AG04449 (cell line): ENCODE data around the gene FBXL5.

Experiments
- CTCF ChIA-PET: fragments of 350-600 bp; formaldehyde crosslinking; extraction: SDS; loops from one replicate; lab custom pipeline; 2021; ENCODE audit warnings: antibody characterized with exemption; lab: Yijun Ruan, JAX
- POLR2A ChIA-PET: fragments of 400-600, 350-600 bp; formaldehyde crosslinking; extraction: SDS; loops from one replicate; lab custom pipeline; 2020; ENCODE audit warnings: antibody characterized with exemption, inconsistent platforms; lab: Yijun Ruan, JAX
- DNase-seq: peaks from one replicate; pipeline ENCODE4 v3.0.0-alpha.2; 2010; ENCODE audit warnings: low read depth, low spot score
- H3K4me3 ChIP-seq: 2 replicates; pipeline ENCODE4 v1.5.1; 2011; ENCODE audit warnings: low read depth, mild to moderate bottlenecking, control low read depth, low read length
- TF ChIP-seq, protein P1 (sequence below): IDR thresholded peaks from one replicate; pipeline ENCODE4 v1.5.1; 2011; ENCODE audit warnings: mild to moderate bottlenecking, moderate library complexity, low read length, control low read depth, inconsistent platforms; ENCODE audit not compliant: insufficient read depth; ENCODE audit errors: missing control alignments

The FBXL5 gene

DNA sequence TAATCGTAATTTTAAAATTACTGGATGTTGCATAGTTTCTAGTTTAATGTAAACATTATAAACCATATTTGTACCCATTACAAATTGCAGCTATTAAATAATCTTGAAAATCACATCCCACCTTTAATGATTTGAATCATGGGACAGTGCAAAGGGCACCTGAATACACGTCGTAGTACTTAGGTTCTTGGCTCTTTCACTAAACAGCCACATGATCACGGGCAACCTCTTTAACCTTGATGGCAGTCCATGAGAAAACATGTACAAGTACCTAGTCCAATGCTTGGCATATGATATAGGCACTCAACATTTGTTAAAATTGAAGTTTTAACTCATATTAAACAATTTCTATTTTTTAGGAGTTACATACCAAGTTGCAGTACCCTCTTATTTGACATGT lies 11.8 kb upstream of the FBXL5 start:
- CTCF ChIA-PET, result interaction anchor here (0.5 to 1.2 kb wide), 2 partner anchors 11 to 63 kb away, joined by 3 read pairs; no protein-coding TSS in a partner anchor
- POLR2A ChIA-PET, result no interaction called here
- H3K4me3 ChIP-seq, result no peak overlapping the region
- no peak for DNase-seq
- TF ChIP-seq, protein P1, sequence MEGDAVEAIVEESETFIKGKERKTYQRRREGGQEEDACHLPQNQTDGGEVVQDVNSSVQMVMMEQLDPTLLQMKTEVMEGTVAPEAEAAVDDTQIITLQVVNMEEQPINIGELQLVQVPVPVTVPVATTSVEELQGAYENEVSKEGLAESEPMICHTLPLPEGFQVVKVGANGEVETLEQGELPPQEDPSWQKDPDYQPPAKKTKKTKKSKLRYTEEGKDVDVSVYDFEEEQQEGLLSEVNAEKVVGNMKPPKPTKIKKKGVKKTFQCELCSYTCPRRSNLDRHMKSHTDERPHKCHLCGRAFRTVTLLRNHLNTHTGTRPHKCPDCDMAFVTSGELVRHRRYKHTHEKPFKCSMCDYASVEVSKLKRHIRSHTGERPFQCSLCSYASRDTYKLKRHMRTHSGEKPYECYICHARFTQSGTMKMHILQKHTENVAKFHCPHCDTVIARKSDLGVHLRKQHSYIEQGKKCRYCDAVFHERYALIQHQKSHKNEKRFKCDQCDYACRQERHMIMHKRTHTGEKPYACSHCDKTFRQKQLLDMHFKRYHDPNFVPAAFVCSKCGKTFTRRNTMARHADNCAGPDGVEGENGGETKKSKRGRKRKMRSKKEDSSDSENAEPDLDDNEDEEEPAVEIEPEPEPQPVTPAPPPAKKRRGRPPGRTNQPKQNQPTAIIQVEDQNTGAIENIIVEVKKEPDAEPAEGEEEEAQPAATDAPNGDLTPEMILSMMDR, result no peak

GRCh38 chr4:15665753-15666365 lies 10.7 kb upstream of the FBXL5 start:
- no peak for DNase-seq
- ChIA-PET POLR2A (no interaction called here), CTCF (interaction anchor here (1.6 kb wide), 1 partner anchor 8 kb away, joined by 4 read pairs; no protein-coding TSS in a partner anchor)
- TF ChIP-seq, protein P1, result no peak
- no peak overlapping the region for H3K4me3 ChIP-seq

DNA sequence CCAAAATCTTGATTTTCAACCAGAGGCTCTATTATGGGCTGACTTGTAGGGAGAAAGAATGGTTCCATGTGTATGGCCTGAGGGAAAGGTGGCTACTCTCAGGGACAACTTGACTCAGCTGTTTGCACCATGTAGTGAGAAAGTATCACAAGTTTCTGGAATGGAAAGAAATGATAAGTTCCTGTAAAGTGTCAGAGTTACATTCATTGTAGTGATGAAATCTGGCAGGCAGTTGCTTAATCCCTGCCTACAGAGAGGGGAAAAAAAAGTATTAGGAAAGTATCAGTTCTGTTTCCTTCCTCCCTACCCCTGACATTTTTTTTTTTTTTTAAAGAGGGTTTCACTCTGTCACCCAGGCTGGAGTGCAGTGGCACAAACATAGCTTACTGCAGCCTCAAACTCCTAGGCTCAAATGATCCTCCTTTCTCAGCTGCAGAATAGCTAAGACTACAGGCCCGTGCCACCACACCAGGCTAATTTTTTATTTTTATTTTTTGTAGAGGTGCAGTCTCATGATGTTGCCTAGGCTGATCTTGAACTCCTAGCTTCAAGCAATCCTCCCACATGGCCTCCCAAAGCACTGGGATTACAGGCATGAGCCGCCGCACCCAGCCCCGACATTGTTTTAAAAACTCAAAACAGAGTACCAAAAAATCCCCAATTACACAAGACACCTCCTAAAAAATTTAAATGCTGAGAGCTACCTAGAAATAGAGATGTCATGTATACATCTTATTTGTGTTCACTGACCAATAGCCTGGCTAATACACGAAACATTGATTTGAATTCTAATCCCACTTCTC lies 4.8 kb upstream of the FBXL5 start:
- ChIA-PET POLR2A (no interaction called here), CTCF (no interaction called here)
- DNase-seq, result peak; percentile 37
- TF ChIP-seq, protein P1, result no peak
- no peak overlapping the region for H3K4me3 ChIP-seq

- CTCF ChIA-PET, result no interaction called here
- TF ChIP-seq, protein P1, result no peak
- no peak overlapping the region for H3K4me3 ChIP-seq
- POLR2A ChIA-PET, result no interaction called here
- no peak for DNase-seq
These were observed 3.6 kb upstream of the FBXL5 start for GRCh38 chr4:15658781-15659180.

GRCh38 chr4:15658136-15658770 lies 3.1 kb upstream of the FBXL5 start:
- CTCF ChIA-PET, result interaction anchor here (0.7 to 0.9 kb wide), 2 partner anchors 8 to 201 kb away, joined by 3 to 4 read pairs; no protein-coding TSS in a partner anchor
- no peak for DNase-seq
- POLR2A ChIA-PET, result no interaction called here
- TF ChIP-seq, protein P1, result no peak
- no peak overlapping the region for H3K4me3 ChIP-seq
